ENCODE data around the gene LKAAEAR1. TPM values are rescaled to one million over a fixed set of nuclear protein-coding genes. Genes with fewer than 3 reads are reported as not detected.

Gene LKAAEAR1
- total and polyA plus RNA-seq, 2 of the 13 experiments (the other 11 are each of a cell fraction or from before 2014, with no cell fraction given) = not detected

DNA sequence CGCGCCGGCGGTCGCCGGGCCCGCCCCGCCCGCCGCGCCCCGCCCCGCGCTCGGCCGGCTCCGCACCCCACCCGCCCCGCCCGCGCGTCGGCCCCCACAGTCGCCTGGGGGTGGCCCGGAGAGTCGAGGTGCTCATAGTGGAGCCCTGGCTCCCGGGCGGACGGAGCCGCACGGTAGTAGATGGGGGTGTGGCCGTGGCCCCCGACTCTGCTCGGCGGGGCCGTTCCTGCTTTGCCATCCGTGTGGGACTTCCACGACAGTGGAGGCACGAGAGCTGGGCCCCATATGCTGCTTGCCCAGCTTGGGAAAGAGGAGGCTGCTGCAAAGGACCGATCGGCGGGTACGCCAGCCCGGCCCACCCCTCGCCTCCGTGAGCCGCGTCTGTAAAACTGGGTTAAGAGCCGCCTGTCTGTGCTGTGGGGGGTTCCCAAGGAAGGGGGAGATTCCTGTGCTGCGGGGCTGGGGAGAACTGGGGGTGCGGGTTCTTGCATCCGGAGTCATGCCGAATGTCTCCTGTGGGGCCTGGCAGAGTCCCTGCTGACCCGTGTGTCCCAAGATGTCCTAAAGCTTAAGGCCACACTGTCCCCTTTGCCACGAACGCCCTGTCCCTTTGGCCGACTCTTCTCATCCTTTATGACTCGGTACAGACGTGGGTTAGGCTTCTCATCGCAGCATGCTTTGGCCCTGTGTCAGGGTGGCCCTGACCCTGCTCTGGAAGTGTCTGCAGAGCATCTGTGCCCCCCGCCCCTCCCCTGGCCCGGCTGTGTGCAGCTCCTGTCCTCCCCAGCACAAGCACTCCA lies 4.0 kb downstream of the LKAAEAR1 start, which contains the start of gene OPRL1 (continued):
- TF ChIP-seq FOXP1 (IDR thresholded peaks at IDR 0.05) (no peak), FOXP1 (CRISPR knock-in tag; IDR thresholded peaks at IDR 0.05) (no peak), PAF1 (CRISPR knock-in tag; IDR thresholded peaks at IDR 0.05) (no peak), YEATS4 (CRISPR knock-in tag; IDR thresholded peaks at IDR 0.05; ENCODE audit: borderline replicate concordance) (peak; percentile 18; the same call in 1 of the 2 replicates), ARNT (IDR thresholded peaks at IDR 0.05) (no peak), ZNF713 (CRISPR knock-in tag; IDR thresholded peaks at IDR 0.05) (peak; percentile 69; the same call in 1 of the 2 replicates), XRCC5 (optimal IDR thresholded peaks at IDR 0.05; ENCODE audit: low read length) (no peak), TAF1 (CRISPR knock-in tag; IDR thresholded peaks at IDR 0.05) (peak; percentile 25; the same call in 1 of the 2 replicates), ZNF687 (CRISPR knock-in tag; IDR thresholded peaks at IDR 0.05) (peak; percentile 64), ZBTB8A (CRISPR knock-in tag; IDR thresholded peaks at IDR 0.05; ENCODE audit: borderline replicate concordance, low read depth) (no peak), ZBTB4 (CRISPR knock-in tag; IDR thresholded peaks at IDR 0.05; ENCODE audit: borderline replicate concordance) (no peak), FOXA3 (CRISPR knock-in tag; IDR thresholded peaks at IDR 0.05) (no peak), ZSCAN21 (CRISPR knock-in tag; IDR thresholded peaks at IDR 0.05; ENCODE audit: borderline replicate concordance) (no peak), ZNF557 (CRISPR knock-in tag; IDR thresholded peaks at IDR 0.05) (no peak), STAG1 (CRISPR knock-in tag; IDR thresholded peaks at IDR 0.05) (no peak), RFX5 (IDR thresholded peaks at IDR 0.05; ENCODE audit: low read depth, low read length) (no peak)
- TF ChIP-seq, protein P1, sequence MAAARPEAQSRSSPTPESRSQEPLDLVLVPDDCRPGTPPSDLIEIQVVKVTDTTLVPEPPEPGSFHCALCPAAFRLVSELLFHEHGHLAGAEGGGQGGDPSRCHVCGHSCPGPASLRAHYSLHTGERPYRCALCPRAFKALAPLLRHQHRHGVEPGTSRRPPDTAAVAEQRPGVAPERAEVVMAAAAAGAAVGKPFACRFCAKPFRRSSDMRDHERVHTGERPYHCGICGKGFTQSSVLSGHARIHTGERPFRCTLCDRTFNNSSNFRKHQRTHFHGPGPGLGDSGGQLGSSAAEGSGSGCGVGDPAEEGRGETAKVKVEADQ (CRISPR knock-in tag; IDR thresholded peaks at IDR 0.05; ENCODE audit: borderline replicate concordance) = peak; percentile 44; the same call in 1 of the 2 replicates
- TF ChIP-seq, protein P2, sequence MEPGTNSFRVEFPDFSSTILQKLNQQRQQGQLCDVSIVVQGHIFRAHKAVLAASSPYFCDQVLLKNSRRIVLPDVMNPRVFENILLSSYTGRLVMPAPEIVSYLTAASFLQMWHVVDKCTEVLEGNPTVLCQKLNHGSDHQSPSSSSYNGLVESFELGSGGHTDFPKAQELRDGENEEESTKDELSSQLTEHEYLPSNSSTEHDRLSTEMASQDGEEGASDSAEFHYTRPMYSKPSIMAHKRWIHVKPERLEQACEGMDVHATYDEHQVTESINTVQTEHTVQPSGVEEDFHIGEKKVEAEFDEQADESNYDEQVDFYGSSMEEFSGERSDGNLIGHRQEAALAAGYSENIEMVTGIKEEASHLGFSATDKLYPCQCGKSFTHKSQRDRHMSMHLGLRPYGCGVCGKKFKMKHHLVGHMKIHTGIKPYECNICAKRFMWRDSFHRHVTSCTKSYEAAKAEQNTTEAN (CRISPR knock-in tag; conservative IDR thresholded peaks at IDR 0.05) = no peak
- TF ChIP-seq, protein P3, sequence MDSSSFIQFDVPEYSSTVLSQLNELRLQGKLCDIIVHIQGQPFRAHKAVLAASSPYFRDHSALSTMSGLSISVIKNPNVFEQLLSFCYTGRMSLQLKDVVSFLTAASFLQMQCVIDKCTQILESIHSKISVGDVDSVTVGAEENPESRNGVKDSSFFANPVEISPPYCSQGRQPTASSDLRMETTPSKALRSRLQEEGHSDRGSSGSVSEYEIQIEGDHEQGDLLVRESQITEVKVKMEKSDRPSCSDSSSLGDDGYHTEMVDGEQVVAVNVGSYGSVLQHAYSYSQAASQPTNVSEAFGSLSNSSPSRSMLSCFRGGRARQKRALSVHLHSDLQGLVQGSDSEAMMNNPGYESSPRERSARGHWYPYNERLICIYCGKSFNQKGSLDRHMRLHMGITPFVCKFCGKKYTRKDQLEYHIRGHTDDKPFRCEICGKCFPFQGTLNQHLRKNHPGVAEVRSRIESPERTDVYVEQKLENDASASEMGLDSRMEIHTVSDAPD (CRISPR knock-in tag; IDR thresholded peaks at IDR 0.05) = no peak

Measured in HepG2 (cell line).